Prostate gland (tissue), 2 donors: ENCODE measurements around the gene SULT4A1. TPM values are rescaled to one million over a fixed set of nuclear protein-coding genes. Genes with fewer than 3 reads are reported as not detected.

Source experiments
- DNase-seq: peaks from one replicate; pipeline ENCODE4 v3.0.0-alpha.2; 2019; ENCODE audit warnings: low spot score
- H3K27ac ChIP-seq, 2 donors: fragments of 200-600 bp; sonication (generic); 2 replicates each; pipeline ENCODE4 v1.5.1; 2017 to 2019
- H3K27me3 ChIP-seq: fragments of 200-600 bp; sonication (generic); replicated peaks from 2 replicates; pipeline ENCODE4 v1.5.1; 2019; ENCODE audit not compliant: insufficient read depth
- H3K36me3 ChIP-seq, 2 donors: fragments of 200-600 bp; sonication (generic); 1 replicate in 1 of 2; 2 replicates in 1 of 2; pipeline versions ENCODE4 v1.5.1 to v1.8.1; 2017 to 2019
- H3K4me1 ChIP-seq: fragments of 200-600 bp; sonication (generic); replicated peaks from 2 replicates; pipeline ENCODE4 v1.5.1; 2019
- H3K4me3 ChIP-seq, 2 donors: fragments of 200-600 bp; sonication (generic); 2 replicates each; pipeline ENCODE4 v1.5.1; 2017 to 2019
- H3K9me3 ChIP-seq: fragments of 200-600 bp; sonication (generic); 2 replicates; pipeline ENCODE4 v1.5.1; 2017
- POLR2A ChIP-seq: fragments of 450-650 bp; IDR thresholded peaks from one replicate; pipeline ENCODE4 v1.6.1; 2016; ENCODE audit warnings: antibody characterized with exemption, mild to moderate bottlenecking
- POLR2AphosphoS5 ChIP-seq: sonication (generic); formaldehyde crosslinking; IDR thresholded peaks from one replicate; pipeline ENCODE4 v1.6.1; 2017; ENCODE audit warnings: antibody characterized with exemption
- WGBS: methylation state at CpG from one replicate; pipeline ENCODE4 v1.1.5; 2018; 5-methylcytosine and 5-hydroxymethylcytosine counted together
- intact Hi-C: fragments of 100-400 bp; cut with DNase I; formaldehyde crosslinking; loops from one replicate; pipeline ENCODE4 v1.14.2; 2022
- total RNA-seq, 2 donors: library from RNA; depleted of rRNA; stranded (reverse); fragments of >200 nt; gene quantifications; one replicate each; pipeline ENCODE4 v1.1.0, GENCODE V29; 2016
- TF ChIP-seq, protein P1 (sequence below), 4 experiments: fragments of 200-600 bp in 2 of 4; fragments of 450-650 bp in 2 of 4; sonication (generic) in 2 of 4; IDR thresholded peaks; 1 replicate in 3 of 4; 2 replicates in 1 of 4; pipeline ENCODE4 v1.5.1; 2016 to 2019; ENCODE audit warnings: antibody characterized with exemption in 4 of 4, mild to moderate bottlenecking in 2 of 4, moderate library complexity in 2 of 4

Gene SULT4A1
- total RNA-seq, 2 donors from 2014 or later = 0.14 to 3.3 TPM

GRCh38 chr22:43862882-43863202, 529 bp upstream of the SULT4A1 start:
- WGBS = 46% methylated on average over 11 of the region's 11 CpGs
- TF ChIP-seq, protein P1, sequence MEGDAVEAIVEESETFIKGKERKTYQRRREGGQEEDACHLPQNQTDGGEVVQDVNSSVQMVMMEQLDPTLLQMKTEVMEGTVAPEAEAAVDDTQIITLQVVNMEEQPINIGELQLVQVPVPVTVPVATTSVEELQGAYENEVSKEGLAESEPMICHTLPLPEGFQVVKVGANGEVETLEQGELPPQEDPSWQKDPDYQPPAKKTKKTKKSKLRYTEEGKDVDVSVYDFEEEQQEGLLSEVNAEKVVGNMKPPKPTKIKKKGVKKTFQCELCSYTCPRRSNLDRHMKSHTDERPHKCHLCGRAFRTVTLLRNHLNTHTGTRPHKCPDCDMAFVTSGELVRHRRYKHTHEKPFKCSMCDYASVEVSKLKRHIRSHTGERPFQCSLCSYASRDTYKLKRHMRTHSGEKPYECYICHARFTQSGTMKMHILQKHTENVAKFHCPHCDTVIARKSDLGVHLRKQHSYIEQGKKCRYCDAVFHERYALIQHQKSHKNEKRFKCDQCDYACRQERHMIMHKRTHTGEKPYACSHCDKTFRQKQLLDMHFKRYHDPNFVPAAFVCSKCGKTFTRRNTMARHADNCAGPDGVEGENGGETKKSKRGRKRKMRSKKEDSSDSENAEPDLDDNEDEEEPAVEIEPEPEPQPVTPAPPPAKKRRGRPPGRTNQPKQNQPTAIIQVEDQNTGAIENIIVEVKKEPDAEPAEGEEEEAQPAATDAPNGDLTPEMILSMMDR (IDR thresholded peaks at IDR 0.05) = no peak
- no peak for TF ChIP-seq POLR2AphosphoS5
- TF ChIP-seq POLR2A = no peak
- H3K27me3 ChIP-seq = peaks cover 16% of the 10 kb centered on the region

DNA sequence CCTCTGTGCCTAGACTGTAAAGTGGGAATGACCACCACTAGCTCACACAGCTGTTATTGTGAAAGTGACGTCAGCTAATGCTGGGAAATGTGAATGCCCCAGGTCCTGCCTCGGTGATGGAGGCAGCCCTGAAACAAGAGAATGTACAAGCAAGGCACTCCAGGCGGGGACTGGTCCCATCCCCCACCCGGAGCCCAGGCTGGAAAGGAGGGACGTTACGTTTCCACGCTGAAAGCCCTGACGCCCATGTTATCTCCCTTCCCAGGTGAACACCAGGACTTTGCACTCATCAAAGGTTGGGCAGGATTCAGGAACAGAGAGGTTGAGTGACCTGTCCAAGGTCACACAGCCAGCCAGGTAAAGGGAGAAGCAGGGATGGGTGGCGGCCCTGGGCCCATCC, 784 bp downstream of the SULT4A1 start:
- Histone ChIP-seq H3K36me3 (no peaks in the 10 kb centered on the region), H3K9me3 (no peaks in the 10 kb centered on the region), H3K4me3 (no peak overlapping the region), H3K27me3 (peaks cover 16% of the 10 kb centered on the region), H3K4me1 (no peaks in the 10 kb centered on the region), H3K27ac (no peak overlapping the region)
- intact Hi-C loops = no loop called here
- no peak for DNase-seq
- whole genome bisulfite sequencing = 57% methylated on average over 9 of the region's 9 CpGs
- TF ChIP-seq POLR2A = no peak
- TF ChIP-seq, protein P1 (IDR thresholded peaks at IDR 0.05) = no peak
- no peak for TF ChIP-seq POLR2AphosphoS5

More at GRCh38 chr22:43862882-43863202, 529 bp upstream of the SULT4A1 start:
- DNase-seq = no peak
- Histone ChIP-seq H3K27ac (no peak overlapping the region), H3K36me3 (no peaks in the 10 kb centered on the region), H3K4me3 (no peak overlapping the region), H3K9me3 (no peaks in the 10 kb centered on the region), H3K4me1 (no peaks in the 10 kb centered on the region)
- intact Hi-C loops = no loop called here

DNA sequence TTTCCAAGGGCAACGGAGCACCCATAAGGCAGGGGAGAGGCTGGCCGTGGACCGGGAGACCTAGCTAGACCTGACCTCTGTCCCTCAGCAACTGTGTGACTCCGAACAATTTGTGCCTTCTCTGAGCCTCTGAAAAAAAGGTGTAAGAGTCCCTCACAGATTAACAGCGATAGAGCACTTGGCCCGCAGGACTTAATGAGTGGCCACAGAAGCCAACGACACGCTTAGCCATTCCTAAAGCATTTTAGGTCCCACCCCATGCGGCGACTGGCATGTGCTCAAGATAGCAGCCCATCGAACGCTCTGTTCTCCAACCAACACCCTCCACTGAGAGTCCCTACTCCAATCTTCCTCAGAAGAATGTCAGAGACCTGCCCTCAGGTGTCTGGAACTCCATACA, 1.5 kb downstream of the SULT4A1 start:
- no peak for DNase-seq
- Histone ChIP-seq H3K27me3 (peaks cover 16% of the 10 kb centered on the region), H3K9me3 (no peaks in the 10 kb centered on the region), H3K4me1 (no peaks in the 10 kb centered on the region), H3K4me3 (no peak overlapping the region), H3K27ac (no peak overlapping the region), H3K36me3 (no peaks in the 10 kb centered on the region)
- intact Hi-C loops = no loop called here
- TF ChIP-seq POLR2AphosphoS5 (no peak), POLR2A (no peak)
- TF ChIP-seq, protein P1 (IDR thresholded peaks at IDR 0.05) = no peak
- 84% methylated on average over 12 of the region's 12 CpGs for WGBS

DNA sequence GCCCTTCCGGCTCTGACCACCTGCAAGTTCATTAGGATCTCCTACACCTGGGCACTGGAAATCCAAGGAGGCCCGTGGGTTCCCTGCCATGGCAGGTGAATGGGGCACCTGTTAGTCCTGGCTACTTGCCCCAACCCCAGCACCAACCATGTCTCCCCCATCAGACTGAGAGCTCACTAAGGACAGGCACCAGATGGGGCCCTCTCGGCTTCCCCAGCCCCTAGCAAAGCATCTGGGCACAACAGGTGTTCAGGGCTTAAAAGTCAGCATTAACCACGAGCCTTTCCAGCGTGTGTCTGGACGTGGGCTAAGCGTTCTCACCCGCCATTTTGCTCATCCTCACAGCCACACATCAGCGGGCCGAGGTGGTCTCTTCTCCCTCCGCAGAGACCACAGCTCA, 2.2 kb downstream of the SULT4A1 start:
- TF ChIP-seq POLR2AphosphoS5 = no peak
- TF ChIP-seq, protein P1 (IDR thresholded peaks at IDR 0.05) = no peak
- no peak for TF ChIP-seq POLR2A
- WGBS = 87% methylated on average over 11 of the region's 11 CpGs

GRCh38 chr22:43859621-43860020, 2.7 kb downstream of the SULT4A1 start:
- no peak for DNase-seq

More for the DNA sequence above, 2.2 kb downstream of the SULT4A1 start:
- H3K4me3 ChIP-seq = no peak overlapping the region
- H3K36me3 ChIP-seq = no peaks in the 10 kb centered on the region
- no peak for DNase-seq
- H3K27me3 ChIP-seq = peaks cover 16% of the 10 kb centered on the region
- H3K27ac ChIP-seq = no peak overlapping the region
- intact Hi-C loops = no loop called here
- no peaks in the 10 kb centered on the region for H3K9me3 ChIP-seq
- no peaks in the 10 kb centered on the region for H3K4me1 ChIP-seq

More at GRCh38 chr22:43859621-43860020, 2.7 kb downstream of the SULT4A1 start:
- Histone ChIP-seq H3K27ac (no peak overlapping the region), H3K4me1 (no peaks in the 10 kb centered on the region), H3K36me3 (no peaks in the 10 kb centered on the region), H3K4me3 (no peak overlapping the region), H3K27me3 (peaks cover 13% of the 10 kb centered on the region), H3K9me3 (no peaks in the 10 kb centered on the region)
- WGBS = 86% methylated on average over 14 of the region's 14 CpGs
- intact Hi-C loops = no loop called here
- TF ChIP-seq, protein P1 (IDR thresholded peaks at IDR 0.05) = no peak
- TF ChIP-seq POLR2A = no peak
- no peak for TF ChIP-seq POLR2AphosphoS5
